ENCODE measurements around the gene LZTFL1.
"Not testable (repeated sequence)": the region's sequence is repeated elsewhere in the genome, so short reads cannot be mapped to it uniquely, and the experiment has no call there.

Gene LZTFL1

GRCh38 chr3:45868213-45868612 is 26.3 kb upstream of the LZTFL1 start:
- DNase-seq, result no peak

- no peak for DNase-seq
Observed at GRCh38 chr3:45865563-45865962, 23.6 kb upstream of the LZTFL1 start.

DNA sequence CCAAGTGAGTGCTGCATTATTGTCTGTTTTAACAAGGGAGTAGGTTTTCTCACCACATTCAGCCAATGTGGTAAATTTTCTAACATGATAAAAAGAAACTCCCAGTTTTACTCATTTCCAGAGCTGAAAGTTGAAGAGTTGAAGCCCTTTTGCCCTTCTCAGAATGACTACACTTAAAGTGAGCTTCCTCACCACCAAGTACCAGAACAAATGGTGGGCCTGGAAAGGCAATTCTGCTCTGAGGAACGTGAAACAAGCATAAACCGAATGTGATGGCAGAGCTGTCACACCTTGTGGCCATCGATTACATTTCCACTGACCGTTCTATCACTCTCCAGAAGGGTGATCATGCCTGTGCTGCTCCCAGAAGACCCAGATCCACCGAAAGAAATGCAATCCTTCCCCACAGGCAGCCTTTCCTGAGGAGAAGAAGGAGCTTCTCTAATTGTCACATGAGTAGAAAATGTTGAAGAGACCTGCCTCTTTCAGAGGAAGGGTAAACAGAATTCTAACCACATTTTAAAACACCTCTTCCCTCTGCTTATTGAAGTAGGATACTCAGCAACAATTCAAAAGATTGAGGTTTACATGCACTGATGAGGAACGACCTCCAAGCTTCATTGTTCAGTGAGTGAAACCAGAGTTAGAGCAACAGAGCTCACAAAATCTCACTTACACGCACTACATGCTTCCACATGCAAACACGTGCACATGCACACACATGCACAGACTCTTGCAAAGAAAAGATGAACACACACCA is 23.0 kb upstream of the LZTFL1 start:
- DNase-seq, result no peak

GRCh38 chr3:45861043-45861719 is 19.3 kb upstream of the LZTFL1 start:
- DNase-seq, result no peak

GRCh38 chr3:45860481-45860880 is 18.6 kb upstream of the LZTFL1 start:
- no peak for DNase-seq

GRCh38 chr3:45858809-45859543 is 17.1 kb upstream of the LZTFL1 start:
- DNase-seq, result no peak

DNA sequence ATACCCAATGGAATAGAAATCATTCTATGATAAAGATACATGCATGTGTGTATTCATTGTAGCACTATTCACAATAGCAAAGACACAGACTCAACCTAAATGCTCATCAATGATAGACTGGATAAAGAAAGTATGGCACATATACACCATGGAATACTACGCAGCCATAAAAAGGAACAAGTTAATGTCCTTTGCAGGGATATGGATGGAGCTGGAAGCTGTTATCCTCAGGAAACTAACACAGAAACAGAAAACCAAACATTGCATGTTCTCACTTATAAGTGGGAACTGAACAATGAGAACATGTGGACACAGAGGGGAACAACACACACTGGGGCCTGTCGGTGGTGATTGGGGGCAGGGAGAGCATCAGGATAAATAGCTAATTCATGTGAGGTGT is 15.1 kb upstream of the LZTFL1 start:
- not testable (repeated sequence) for DNase-seq

GRCh38 chr3:45856323-45856722 is 14.4 kb upstream of the LZTFL1 start:
- not testable (repeated sequence) for DNase-seq

GRCh38 chr3:45852828-45853227 is 10.9 kb upstream of the LZTFL1 start:
- DNase-seq, result no peak

DNA sequence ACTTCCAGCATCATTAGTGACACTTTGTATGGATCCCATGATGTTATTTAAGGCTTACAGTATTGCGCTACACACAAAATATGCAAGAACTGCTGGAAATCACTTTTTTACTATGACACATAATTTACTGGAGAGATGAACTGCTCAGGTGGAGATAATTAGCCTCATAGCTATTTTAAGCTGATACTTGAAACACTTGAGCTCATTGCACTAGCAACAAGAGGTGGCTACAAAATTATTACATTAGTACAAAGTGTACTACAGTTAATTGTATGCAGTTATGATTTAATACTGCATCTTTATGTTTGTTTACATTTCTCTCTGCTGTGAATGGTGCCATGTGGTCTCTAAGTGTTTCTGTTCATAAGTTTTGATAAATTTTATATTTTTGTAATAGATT is 6.5 kb upstream of the LZTFL1 start:
- DNase-seq, result no peak

- no peak for DNase-seq
Observed at GRCh38 chr3:45844616-45845015, 2.7 kb upstream of the LZTFL1 start.

GRCh38 chr3:45842851-45843625 is 1.1 kb upstream of the LZTFL1 start:
- no peak for DNase-seq

DNA sequence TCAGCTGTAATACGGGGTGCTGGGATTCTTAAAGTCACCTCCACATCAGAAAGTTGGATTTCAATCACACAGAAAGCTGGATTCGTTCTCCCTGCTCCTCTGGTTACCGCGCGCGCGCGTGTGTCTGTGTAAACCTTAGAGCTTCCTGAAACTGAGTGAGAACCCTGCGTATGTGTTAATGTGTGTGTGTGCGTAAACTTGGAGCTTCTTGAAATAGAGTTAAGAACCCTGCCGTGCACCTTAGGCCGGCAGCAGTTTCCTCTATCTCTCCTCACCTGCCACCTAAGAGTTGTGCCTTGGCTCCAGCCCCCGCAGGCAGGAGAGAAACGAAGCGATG is 531 bp downstream of the LZTFL1 start:
- no peak for DNase-seq

- no peak for DNase-seq
Observed at GRCh38 chr3:45838466-45838865, 3.5 kb downstream of the LZTFL1 start.

GRCh38 chr3:45832699-45833098 is 9.2 kb downstream of the LZTFL1 start:
- no peak for DNase-seq

- no peak for DNase-seq
Observed at GRCh38 chr3:45830121-45830520, 11.8 kb downstream of the LZTFL1 start.

DNA sequence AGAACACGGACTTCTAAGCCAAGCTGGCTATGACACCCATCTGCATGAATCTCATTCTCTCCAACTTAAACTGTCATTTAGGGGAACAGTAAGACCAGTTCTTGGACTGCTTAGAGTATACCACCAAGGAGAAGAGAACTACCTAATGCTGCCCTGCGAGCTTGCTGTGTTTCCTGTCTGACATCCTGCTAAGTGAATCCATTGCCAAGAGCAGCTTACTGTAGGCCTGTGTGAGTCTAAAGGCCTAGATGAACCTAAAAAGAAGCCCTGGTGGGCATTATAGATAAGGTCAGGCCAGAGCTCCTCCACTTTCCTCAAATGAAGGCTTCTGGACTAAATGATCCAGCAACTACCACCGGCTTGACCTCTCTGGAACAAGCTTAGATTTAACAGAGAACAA is 15.0 kb downstream of the LZTFL1 start:
- no peak for DNase-seq

DNA sequence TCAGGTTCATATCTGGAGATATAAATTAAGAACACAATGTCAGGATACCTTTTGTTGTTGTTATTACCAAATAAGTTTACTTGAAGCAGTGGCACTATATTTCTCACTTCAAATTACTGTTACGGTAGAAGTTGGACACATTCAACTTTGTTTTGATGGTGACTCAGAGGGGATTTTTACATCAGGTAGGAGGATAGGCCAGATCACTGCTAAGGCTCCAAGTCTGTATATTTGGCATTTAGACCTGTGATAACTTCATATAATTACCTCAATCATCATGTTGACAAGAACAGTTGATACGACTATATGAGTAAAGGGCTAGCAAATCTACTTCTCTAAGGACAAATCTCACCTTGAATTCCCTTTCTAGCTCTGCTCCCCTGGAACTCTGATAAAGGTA is 15.6 kb downstream of the LZTFL1 start:
- no peak for DNase-seq

- no peak for DNase-seq
Observed at GRCh38 chr3:45821127-45821526, 20.8 kb downstream of the LZTFL1 start.

GRCh38 chr3:45819543-45819942 is 22.4 kb downstream of the LZTFL1 start:
- no peak for DNase-seq

- DNase-seq, result no peak
Observed at GRCh38 chr3:45817831-45818522, 23.9 kb downstream of the LZTFL1 start.

DNA sequence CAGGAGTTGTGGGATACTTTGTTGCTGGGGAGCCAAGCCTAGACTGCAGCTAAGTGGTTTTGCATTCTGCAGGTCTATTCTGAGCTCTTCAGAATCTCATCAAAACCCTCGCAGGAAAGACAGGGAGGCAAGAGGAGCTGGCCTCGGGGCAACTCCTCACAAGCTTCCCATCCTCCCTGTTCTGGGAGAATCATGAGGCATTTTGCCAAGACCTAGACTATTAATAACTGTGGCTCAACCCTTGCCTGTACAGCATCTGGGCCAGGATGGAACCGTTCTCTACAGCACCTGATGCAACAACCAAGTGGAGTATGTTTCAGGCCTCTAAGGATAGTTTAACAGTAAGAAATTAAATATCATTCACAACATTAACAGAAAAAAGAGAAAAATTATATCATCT is 25.4 kb downstream of the LZTFL1 start:
- no peak for DNase-seq

Measured in right kidney (tissue), 1 donor.